Brain microvascular endothelial cell (primary cell): ENCODE data around the gene SHROOM3.

Experiments
- DNase-seq: peaks from one replicate; pipeline ENCODE4 v3.0.0-alpha.2; 2020
- H3K27ac ChIP-seq: fragments of 250-450 bp; sonication (Bioruptor Pico); 2 replicates; pipeline ENCODE4 v1.5.1; 2020; ENCODE audit warnings: mild to moderate bottlenecking, moderate library complexity
- H3K27me3 ChIP-seq: fragments of 250-450 bp; sonication (Bioruptor Pico); replicated peaks from 2 replicates; pipeline ENCODE4 v1.5.1; 2020; ENCODE audit warnings: mild to moderate bottlenecking
- H3K36me3 ChIP-seq: fragments of 250-450 bp; sonication (Bioruptor Pico); replicated peaks from 2 replicates; pipeline ENCODE4 v1.5.1; 2020; ENCODE audit warnings: mild to moderate bottlenecking
- H3K4me3 ChIP-seq: 2 replicates; pipeline ENCODE4 v1.5.1; 2011; ENCODE audit warnings: low read depth, mild to moderate bottlenecking, control low read depth, low read length, moderate library complexity
- CTCF ChIP-seq: IDR thresholded peaks from 2 replicates; pipeline ENCODE4 v1.5.1; 2011; ENCODE audit warnings: low read depth, mild to moderate bottlenecking, moderate library complexity, low read length, control low read depth, inconsistent platforms; ENCODE audit errors: missing control alignments
- in situ Hi-C: cut with HindIII; loops from 2 replicates; pipeline ENCODE4 v1.10.0; 2017; ENCODE audit warnings: low sequenced_read_pairs, low pct_ligation_motif_present

SHROOM3 gene

GRCh38 chr4:76569706-76570105, 134.7 kb downstream of the SHROOM3 start:
- TF ChIP-seq CTCF = no peak
- no peak overlapping the region for H3K27ac ChIP-seq
- H3K36me3 ChIP-seq = no peaks in the 10 kb centered on the region
- DNase-seq = no peak
- in situ Hi-C loops = no loop called here
- no peaks in the 10 kb centered on the region for H3K27me3 ChIP-seq
- no peak overlapping the region for H3K4me3 ChIP-seq

- no peak for TF ChIP-seq CTCF
- DNase-seq = peak; percentile 75
- no peak overlapping the region for H3K4me3 ChIP-seq
- in situ Hi-C loops = no loop called here
- no peaks in the 10 kb centered on the region for H3K36me3 ChIP-seq
- no peak overlapping the region for H3K27ac ChIP-seq
- no peaks in the 10 kb centered on the region for H3K27me3 ChIP-seq
These were observed 135.3 kb downstream of the SHROOM3 start for GRCh38 chr4:76570141-76570973.

GRCh38 chr4:76571274-76571673, 136.2 kb downstream of the SHROOM3 start:
- in situ Hi-C loops = no loop called here
- no peak for DNase-seq
- H3K36me3 ChIP-seq = no peaks in the 10 kb centered on the region
- no peak for TF ChIP-seq CTCF
- H3K27me3 ChIP-seq = no peaks in the 10 kb centered on the region
- no peak overlapping the region for H3K27ac ChIP-seq
- H3K4me3 ChIP-seq = no peak overlapping the region

GRCh38 chr4:76572224-76572623, 137.2 kb downstream of the SHROOM3 start:
- Histone ChIP-seq H3K4me3 (no peak overlapping the region), H3K27me3 (no peaks in the 10 kb centered on the region), H3K27ac (no peak overlapping the region), H3K36me3 (no peaks in the 10 kb centered on the region)
- no peak for DNase-seq
- in situ Hi-C loops = no loop called here
- TF ChIP-seq CTCF = no peak

GRCh38 chr4:76576824-76577223, 141.8 kb downstream of the SHROOM3 start:
- Histone ChIP-seq H3K36me3 (no peaks in the 10 kb centered on the region), H3K4me3 (no peak overlapping the region), H3K27me3 (no peaks in the 10 kb centered on the region), H3K27ac (no peak overlapping the region)
- no peak for TF ChIP-seq CTCF
- in situ Hi-C loops = no loop called here
- no peak for DNase-seq
